AG04450 (cell line): ENCODE results near the gene PHKG1. TPM values are rescaled to one million over a fixed set of nuclear protein-coding genes. Genes with fewer than 3 reads are reported as not detected.

Experiments
- CTCF ChIA-PET: fragments of 300-600, 350-600 bp; formaldehyde crosslinking; extraction: SDS; loops from one replicate; lab custom pipeline; 2022; ENCODE audit warnings: antibody characterized with exemption, inconsistent platforms; lab: Charles Lee
- POLR2A ChIA-PET: fragments of 350-600 bp; formaldehyde crosslinking; extraction: SDS; loops from one replicate; lab custom pipeline; 2021; ENCODE audit warnings: antibody characterized with exemption, inconsistent platforms; lab: Yijun Ruan, JAX
- DNase-seq: peaks from one replicate; pipeline ENCODE4 v3.0.0-alpha.2; 2011; ENCODE audit warnings: low read depth, low spot score
- H3K27ac ChIP-seq: one replicate; pipeline ENCODE4 v1.5.1; 2012; ENCODE audit warnings: low read depth, low read length, control low read depth
- H3K27me3 ChIP-seq: one replicate; pipeline ENCODE4 v1.6.0; 2012; ENCODE audit warnings: low read length; ENCODE audit not compliant: control insufficient read depth, insufficient read depth
- H3K4me3 ChIP-seq: 2 replicates; pipeline ENCODE4 v1.5.1; 2011; ENCODE audit warnings: mild to moderate bottlenecking, low read depth, low read length, control low read depth
- H3K9me3 ChIP-seq: 2 replicates; pipeline ENCODE4 v1.5.1; 2012; ENCODE audit warnings: low read length; ENCODE audit not compliant: control insufficient read depth, insufficient read depth
- CTCF ChIP-seq: IDR thresholded peaks from 2 replicates; pipeline ENCODE4 v1.5.1; 2011; ENCODE audit warnings: low read depth, low read length, control low read depth, inconsistent platforms
- polyA plus RNA-seq: library from polyadenylated mRNA; depleted of rRNA; stranded (reverse); fragments of >200 nt; gene quantifications from 2 replicates; pipeline ENCODE4 v1.2.3, GENCODE V29; 2011

Gene PHKG1
- polyA plus RNA-seq, 1 experiment: 0.20 TPM

- no peak for TF ChIP-seq CTCF
- ChIA-PET CTCF (interaction anchor here (0.8 to 4.2 kb wide), 4 partner anchors 11 to 58 kb away, joined by 3 to 55 read pairs (median 7); partner anchors contain the start of gene PHKG1), POLR2A (interaction anchor here (1.6 to 2.9 kb wide), 2 partner anchors 11 to 29 kb away, joined by 4 to 22 read pairs; partner anchors contain the start of genes CCT6A and PSPH)
- no peaks in the 10 kb centered on the region; the same call in 1 of the 2 replicates for H3K9me3 ChIP-seq
- no peak overlapping the region for H3K4me3 ChIP-seq
- H3K27me3 ChIP-seq: no peaks in the 10 kb centered on the region
- H3K27ac ChIP-seq: no peak overlapping the region
- DNase-seq: peak; percentile 44
Measured at GRCh38 chr7:56062382-56062781, 30.4 kb downstream of the PHKG1 start.

DNA sequence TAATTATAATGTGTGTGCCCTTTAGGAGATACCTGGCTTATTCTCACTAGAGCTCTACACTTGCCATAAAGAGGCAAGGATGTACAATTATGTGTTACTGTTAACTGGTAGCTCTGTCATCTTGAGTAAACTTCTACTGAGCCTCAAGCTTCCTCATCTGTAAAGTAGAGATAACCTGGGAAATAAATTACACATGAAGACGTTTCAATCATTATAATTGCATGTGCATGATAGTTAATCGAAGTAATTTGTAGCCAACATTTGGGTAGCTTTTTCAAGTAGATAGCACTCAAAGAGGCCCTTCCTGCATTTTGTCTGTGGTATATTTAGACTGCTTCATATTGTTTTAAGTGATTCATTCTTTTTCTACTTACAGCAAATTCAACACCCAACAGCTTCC, 38.8 kb downstream of the PHKG1 start:
- Histone ChIP-seq H3K27me3 (no peaks in the 10 kb centered on the region), H3K27ac (no peak overlapping the region), H3K4me3 (no peak overlapping the region), H3K9me3 (no peaks in the 10 kb centered on the region; the same call in 1 of the 2 replicates)
- POLR2A ChIA-PET: interaction anchor here (1.5 kb wide), 1 partner anchor 10 kb away, joined by 5 read pairs; the partner anchor contains the start of gene SUMF2
- TF ChIP-seq CTCF: no peak
- DNase-seq: no peak
- CTCF ChIA-PET: interaction anchor here (1.2 to 3.2 kb wide), 3 partner anchors 11 to 25 kb away, joined by 6 to 23 read pairs (median 14); partner anchors contain the start of gene SUMF2

GRCh38 chr7:56053379-56053778, 39.4 kb downstream of the PHKG1 start:
- CTCF ChIA-PET: interaction anchor here (1.7 to 3.2 kb wide), 2 partner anchors 12 to 21 kb away, joined by 14 to 23 read pairs; partner anchors contain the start of gene SUMF2
- no peak for DNase-seq
- no peak overlapping the region for H3K4me3 ChIP-seq
- POLR2A ChIA-PET: interaction anchor here (1.5 kb wide), 1 partner anchor 11 kb away, joined by 5 read pairs; the partner anchor contains the start of gene SUMF2
- H3K27me3 ChIP-seq: no peaks in the 10 kb centered on the region
- H3K27ac ChIP-seq: no peak overlapping the region
- no peak for TF ChIP-seq CTCF
- H3K9me3 ChIP-seq: no peaks in the 10 kb centered on the region; the same call in 1 of the 2 replicates

DNA sequence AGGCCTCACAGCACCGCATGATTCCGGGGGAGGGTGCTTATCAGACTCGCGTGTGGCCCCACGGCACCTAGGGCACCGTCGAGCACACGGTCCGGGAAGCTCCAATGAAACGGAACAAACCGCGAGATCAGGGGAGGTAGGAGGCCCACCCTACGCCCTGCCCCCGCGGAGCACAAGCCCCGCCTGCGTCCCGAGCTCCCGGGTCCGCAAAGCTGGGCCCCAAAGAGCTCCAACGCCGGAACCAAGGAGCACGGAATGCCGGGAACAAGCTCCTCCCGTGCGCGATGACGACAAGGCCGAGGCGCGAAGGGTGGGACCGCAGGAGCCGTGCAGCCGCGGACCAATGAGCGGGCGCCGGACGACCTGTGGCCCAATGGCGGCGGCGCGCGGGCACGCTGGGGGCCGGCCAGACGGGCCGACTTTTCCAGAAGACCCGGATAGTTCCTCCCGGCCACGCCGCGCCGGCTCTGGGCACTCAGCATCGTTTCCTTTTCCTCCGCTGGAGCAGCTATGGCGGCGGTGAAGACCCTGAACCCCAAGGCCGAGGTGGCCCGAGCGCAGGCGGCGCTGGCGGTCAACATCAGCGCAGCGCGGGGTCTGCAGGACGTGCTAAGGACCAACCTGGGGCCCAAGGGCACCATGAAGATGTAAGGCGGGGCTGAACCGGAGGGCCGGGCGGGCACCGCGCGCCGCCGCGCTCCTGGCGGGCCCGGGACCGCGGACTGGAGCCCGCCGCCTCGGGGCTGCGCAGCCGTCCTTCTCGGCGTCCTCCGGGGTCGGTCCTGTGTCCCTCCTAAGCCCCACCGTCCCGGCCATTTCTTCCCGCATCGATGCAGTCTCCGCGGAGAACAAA, 41.2 kb downstream of the PHKG1 start, which contains the start of the genes CCT6A and PSPH:
Gene CCT6A, plus strand, starts transcription at position 427 of the 853 bp plus-strand sequence. Its CDS starts 84 bp downstream, at position 511.
Gene PSPH, minus strand, starts transcription at position 106 of the 853 bp plus-strand sequence. CDS start 30,232 bp downstream, outside the sequence.
- ChIA-PET POLR2A (interaction anchor here (0.6 to 1.7 kb wide), 15 partner anchors 8 to 1310 kb away, joined by 3 to 41 read pairs (median 4); partner anchors contain the start of genes SEC61G and SUMF2), CTCF (interaction anchor here (0.6 to 2.0 kb wide), 7 partner anchors 13 to 88 kb away, joined by 3 to 15 read pairs (median 4); partner anchors contain the start of gene SUMF2)
- no peaks in the 10 kb centered on the region for H3K27me3 ChIP-seq
- H3K9me3 ChIP-seq: no peaks in the 10 kb centered on the region; the same call in 1 of the 2 replicates
- no peak for TF ChIP-seq CTCF
- DNase-seq: peak; percentile 97
- peak within 1 kb of the TSS; percentile 87 for H3K27ac ChIP-seq
- H3K4me3 ChIP-seq: peak within 1 kb of the TSS; percentile 93
